ENCODE measurements around the gene GPR68.
"Not testable (repeated sequence)": the region's sequence is repeated elsewhere in the genome, so short reads cannot be mapped to it uniquely, and the experiment has no call there.

Gene GPR68

DNA sequence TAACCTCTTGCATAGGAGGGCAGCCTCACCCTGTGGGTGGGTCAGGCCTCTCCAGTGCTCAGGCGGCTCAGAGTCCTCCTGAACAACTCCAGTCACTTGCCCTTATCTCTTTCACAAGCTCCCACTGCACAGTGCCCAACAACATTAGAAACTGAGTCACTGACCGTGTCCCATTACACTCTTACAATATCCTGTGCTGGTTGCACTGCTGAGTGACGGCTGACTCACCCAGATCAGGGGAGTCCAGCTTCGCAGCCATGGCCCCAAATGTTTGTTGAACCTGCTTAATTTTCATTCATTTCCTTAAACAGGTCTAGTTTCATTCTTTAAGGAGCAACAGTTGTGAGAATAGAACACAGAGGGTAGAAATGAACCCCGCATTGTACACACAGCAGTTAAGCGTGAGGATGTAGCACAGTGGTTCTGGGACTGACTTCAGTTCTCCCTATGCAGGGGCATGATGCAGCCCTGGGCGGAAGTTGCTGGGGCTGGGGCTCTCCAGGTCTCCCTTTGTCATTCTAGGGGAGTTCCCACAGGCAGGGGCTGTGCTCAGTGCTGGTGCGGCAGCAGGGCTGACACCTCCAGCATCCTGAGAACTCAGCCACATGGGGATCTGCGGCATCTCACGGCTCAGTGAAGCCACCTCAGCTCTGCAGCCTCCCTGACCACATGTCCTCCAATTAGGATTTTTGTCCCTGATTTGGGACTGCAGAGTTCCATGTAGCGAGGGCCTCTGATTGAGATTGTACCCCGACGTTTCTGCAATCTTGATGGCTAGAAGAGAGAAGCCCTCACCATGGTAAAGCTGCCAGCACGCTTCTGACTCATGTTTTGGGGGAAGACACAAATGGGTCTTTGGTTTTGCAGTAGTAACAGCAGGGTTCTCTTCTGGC is 16.1 kb downstream of the GPR68 start:
- no peak for DNase-seq

DNA sequence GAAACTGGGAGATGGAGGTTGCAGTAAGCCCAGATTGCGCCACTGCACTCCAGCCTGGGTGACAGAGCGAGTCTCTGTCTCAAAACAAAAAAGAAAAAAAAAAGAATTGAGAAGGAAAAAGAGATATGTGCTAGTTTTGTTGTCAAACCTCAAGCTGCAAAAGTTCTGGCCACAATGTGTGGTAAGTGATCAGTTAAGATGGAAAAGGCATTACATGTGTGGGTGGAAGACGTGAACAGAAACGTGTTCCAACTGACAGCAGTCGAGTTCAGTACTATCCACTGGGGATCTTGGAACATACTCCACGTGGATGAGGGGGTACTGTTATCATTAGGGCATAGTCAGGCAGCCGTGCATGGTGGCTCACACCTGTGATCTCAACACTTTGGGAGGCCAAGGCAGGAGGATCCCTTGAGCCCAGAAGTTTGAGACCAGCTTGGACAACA is 17.3 kb downstream of the GPR68 start:
- DNase-seq = no peak

DNA sequence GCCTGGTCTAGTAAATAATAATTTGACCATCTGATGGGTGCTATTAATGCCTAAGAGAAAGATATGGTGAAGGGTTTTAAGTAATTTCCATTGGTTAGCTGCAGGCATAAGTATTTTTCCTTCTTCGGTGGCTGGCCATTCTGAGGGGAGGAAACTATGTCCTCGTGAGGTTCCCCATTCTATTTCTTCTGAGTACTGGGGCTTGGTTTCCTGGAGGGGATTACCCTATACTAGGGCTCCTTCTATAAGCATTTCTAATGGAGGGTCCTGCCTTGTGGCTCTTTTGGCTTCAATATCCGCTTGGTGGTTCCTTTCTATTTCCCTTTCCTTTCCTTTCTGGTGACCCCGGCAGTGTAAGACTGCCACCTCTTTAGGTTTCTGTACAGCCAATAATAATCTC is 18.1 kb downstream of the GPR68 start:
- DNase-seq = not testable (repeated sequence)

DNA sequence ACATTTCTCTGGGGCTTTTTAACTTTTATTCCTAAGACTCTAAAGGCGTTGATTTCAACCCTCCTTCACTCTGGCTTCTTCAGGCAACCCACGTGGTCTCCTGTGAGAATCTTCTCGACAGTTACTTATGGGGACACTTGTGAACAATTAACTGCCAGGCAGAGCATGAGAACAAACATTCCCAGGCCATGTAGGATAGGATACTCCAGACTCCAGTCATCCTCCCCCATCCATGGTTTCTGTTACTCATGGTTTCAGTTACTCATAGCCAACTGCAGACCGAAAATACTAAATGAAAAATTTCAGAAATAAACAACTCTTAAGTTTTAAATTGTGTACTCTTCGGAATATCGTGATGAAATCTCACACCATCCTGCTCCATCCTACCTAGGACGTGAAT is 19.5 kb downstream of the GPR68 start:
- no peak for DNase-seq

DNA sequence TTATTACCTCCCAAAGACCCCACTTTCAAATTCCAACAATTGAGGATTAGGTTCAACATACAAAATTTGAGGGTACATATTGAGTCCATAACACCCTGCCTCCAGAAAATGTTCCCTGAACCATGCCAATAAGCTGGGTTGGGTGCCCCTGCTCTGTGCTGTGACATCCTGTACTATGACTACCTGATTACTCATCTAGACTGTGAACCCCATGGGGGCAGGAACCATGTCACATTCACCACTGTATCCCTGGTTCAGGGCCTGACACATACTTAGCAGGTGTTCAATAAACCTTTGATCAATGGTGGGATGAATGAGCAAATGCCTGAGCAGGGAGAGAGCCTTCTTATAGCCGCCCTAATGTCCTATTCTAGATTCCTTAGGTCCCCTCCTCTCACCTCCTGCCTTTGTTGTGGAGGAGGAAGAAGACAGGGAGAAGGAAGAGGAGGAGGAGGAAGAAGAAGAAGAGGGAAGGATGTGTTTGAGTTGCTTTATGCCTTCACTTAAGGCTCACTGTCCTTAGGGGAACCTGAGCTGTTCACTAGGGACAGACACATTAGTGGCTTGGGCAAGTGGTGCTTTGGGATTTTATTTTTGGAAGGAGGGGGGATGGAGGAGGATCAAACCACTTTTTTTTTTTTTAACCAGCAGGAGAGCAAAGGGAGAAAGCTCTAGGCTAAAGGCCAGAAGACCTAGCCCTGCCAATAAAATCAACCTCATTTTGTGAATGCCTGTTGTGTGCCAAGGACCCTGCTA is 21.3 kb downstream of the GPR68 start:
- DNase-seq = no peak

DNA sequence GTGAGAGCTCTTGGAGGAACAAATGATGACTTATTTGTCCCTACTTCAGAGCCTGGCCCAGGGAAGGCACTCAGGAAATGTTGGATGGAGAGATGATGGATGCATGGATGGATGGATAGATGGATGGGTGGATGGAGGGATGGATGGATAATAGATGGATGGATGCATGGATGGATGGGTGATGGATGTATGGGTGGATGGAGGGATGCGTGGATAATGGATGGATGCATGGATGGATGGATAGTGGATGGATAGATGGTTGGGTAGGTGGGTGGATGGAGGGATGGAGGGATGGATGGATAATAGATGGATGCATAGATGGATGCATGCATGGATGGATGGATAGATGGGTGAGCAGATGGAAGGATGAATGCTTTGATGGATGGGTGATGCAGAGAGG is 23.2 kb downstream of the GPR68 start:
- no peak for DNase-seq

DNA sequence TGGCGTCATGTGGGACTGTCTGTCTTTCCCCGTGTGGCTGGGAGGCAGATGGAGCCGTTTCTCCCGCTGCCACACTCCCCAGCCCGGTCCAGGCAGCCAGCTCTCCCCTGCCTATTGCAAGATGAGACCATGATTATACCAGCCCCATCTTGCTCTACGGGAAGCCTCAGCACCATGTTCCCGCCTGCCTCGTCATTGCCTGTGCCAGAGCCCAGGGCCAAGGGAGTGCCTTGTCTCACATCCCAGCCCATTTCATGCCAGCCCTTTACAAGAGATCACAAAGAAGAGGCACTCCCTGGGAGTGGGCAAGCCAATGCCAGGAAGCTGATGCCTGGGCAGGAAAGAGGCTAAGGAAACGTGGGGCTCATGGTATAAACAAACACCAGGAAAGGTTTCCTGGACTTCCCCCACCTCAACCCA is 23.9 kb downstream of the GPR68 start:
- no peak for DNase-seq

DNA sequence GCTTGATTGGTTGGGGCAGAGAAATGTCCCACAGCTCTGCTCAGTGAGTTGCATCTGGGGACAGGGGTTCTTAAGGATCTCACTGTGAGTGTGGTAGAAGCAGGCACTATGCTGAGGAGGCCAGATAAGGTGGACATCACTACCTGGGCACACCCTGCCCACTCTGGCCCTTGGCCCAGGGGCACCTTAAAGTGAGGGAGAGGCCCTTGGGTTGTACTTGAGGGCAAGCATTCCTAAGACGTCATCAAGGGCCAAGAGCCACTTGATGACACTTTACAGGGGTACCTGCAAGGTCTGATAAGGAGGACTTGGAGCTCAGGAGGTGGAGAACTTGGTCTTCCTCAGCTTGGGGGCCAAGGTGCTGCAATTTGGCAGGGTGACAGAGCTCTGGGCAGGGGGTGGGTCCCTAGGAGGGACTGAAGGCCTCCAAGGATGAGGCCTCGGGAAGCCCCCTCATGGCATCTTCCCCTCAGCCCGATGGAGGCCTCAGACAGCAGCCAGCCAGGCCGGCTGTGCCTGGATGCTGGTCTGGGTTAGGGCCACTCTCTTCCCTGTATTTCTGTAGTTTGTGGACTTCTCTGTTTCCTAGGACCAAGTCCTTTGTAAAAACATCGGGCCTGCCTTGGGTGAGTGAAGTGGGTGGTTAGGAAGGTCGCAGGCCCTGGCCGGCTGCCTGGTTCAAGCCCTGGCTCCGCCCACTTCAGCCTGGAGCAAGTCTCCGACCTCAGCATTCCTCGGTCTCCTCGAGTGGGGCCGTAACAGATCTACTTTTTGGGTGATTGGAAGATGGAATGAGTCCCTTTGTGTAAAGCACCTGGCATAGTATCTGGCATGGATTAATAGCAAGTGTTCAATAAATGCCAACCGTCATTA is 24.8 kb downstream of the GPR68 start:
- no peak for DNase-seq

DNA sequence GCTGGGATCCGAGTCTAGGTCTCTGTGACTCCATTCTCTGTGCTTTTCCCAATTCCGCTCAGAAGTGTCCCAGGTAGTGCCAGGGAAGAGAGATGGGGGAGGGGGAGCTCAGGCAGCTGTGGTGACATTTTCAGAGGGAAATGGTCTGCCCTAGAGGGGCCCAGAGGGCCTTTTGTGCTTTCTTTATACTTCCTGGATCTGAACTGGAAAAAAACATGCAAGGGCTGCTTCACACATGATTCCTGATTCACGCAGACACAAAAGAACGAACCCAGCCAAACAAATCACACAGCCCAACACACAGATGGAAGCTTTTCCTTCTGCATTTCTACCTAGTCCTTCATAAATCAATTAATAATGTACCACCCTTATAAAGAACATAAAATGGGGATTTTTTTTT is 26.5 kb downstream of the GPR68 start:
- DNase-seq = no peak

DNA sequence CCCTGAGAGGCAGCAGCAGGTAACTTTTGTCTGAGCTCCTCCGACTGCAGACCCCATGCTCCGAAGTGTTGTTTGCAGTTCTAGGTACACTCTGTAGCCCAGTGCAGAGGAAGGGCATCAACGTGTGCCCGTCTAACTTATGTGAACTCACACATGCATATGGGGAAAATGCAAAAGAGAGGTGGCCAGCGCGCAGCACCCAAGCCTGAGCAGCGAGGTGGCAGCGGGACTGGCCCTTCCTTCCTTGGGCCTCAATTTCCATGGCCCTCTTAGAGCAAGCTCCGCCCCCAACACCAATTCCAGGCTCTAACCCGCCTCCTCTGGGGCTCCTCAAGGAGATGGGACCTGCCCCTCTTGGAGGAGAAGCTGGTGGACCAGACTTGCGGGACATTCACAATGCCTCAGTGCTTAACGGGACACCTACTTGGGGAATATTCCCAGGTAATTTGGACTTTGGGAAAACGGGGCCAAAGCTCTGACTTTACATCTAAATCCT is 27.7 kb downstream of the GPR68 start:
- DNase-seq = no peak

DNA sequence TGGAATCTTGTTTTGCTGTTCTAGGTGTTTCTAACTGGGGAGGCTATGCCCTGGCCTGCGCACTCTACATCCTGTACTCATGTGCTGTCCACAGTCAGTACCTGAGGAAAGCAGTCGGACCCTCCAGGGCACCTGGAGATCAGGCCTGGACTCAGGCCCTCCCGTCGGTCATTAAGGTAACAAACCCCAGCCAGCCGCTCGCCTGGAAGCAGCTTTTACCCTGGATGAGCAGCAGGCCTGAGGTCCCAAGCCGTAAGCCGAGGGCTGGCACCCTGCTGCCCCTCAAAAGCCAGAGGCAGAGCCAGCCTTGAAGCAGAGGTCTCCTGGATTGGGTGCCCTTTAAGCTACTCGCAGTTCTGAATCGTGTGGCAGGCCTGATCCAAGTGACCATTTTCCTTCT is 29.1 kb downstream of the GPR68 start:
- no peak for DNase-seq

DNA sequence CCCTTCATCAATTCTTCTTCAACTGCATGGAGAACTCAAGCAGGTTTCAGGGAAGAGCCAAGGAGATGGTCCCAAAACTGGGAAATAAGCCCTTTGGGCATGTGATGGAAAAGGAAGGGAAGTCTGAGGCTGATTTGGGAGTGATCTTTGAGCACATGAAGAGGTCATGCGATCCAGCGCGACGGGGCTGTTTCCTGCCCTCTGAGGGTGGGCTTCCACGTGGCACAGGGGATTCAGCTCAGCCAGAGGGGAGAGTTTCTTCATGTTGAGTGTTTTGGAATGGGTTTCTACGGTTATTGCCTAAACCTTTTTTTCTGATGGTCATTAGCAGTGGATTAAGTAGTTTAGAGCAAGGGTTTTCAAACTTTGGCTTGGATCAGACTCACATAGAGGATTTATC is 30.2 kb downstream of the GPR68 start:
- no peak for DNase-seq

DNA sequence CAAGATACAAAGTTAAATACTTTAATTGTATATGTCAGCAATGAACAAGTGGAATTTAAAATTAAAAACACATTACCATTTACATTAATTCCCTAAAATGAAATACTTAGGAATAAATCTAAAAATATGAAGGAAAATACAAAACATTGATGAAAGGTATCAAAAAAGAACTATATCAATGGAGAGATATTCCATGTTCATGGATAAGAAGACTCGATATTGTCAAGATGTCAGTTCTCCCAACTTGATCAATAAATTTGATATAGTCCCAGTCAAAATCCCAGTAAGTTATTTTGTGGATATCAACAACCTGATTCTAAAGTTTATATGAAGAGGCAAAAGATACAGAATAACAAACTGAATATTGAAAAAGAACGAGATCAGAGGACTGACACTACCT is 33.5 kb downstream of the GPR68 start:
- no peak for DNase-seq

DNA sequence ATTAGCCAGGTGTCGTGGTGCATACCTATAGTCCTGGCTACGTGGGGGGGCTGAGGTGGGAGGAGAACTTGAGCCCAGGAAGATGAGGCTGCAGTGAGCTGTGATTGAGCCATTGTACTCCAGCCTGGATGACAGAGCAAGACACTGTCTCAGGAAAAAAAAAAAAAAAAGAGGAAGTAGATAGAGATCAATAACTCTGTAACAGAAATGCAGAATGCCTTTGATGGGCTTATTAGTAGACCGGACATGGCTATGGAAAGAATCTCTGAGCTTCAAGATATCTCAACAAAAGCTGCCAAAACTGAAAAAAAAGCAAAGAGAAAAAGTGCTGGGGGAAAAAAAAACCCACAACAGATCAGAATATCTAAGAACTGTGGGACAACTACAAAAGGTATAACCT is 37.5 kb downstream of the GPR68 start:
- no peak for DNase-seq

DNA sequence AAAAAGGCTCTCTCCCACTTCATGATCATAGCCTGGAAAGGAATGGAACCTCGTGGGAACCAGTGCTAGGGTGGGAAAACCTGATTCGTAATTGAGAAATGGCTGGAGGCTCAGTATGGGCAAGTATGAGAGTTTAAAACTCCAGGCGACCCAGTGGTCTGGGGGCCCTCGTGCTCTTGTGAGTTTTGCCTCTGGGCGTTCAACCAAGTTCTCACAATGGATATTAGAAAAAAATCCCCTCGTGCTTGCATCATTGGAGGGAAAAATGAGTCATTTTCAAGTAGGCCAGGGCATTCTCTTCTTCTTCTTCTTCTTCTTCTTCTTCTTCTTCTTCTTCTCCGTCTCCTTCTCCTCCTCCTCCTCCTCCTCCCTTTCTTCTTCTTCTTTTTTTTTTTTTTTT is 39.0 kb downstream of the GPR68 start:
- DNase-seq = no peak

DNA sequence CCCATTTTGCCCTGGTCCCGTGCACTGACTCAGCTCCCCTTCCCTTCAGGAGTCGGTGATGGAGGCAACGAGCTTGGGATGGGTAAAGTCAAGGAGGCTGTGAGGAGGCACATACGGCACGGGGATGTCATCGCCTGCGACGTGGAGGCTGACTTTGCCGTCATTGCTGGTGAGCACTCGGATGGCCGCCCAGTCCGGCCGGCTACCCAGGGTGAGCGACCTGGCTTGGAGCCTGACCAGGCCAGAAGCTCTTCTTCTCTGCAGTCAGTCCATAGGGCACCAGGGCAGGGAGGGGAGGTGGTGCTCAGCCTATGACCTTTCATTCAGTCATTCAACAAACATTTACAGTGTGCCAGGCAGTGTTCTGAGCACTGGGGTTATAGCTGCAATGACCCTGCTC is 39.8 kb downstream of the GPR68 start:
- no peak for DNase-seq

DNA sequence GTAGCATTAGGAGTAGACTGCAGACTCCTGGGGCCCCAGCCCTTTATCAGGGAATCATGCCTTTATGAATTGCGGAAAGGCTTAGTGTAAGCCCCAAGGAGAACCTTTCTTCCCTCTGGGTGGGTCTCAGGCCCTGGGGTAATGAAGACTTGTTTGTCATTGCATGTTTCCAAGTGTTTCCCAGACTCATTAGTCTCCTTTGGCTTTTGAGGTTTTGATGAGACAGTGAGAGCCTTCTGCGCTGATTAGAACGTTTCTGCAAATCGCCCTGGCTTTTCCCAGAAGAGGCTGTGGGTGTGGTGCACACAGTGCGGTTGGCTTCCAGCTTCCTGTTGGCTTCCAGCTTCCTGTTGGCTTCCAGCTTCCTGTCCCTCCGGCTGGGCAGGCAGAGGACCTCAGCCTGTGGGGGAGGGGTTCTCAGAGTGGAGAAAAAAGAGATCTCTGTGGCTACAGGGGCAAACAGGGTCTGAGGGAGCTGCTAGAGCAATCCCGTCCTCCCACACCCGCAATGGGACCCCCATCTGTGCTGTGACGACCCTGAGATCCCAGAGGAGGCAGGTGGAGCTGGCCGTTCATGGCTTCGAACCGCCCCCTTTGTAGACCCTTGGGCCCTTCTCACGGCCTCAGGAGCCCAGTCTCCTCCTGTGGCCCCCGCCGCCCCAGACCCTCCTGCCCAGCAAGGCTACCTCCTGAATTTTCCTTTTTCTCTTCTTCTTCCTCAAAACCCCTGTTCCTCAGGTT is 42.1 kb downstream of the GPR68 start:
- DNase-seq = no peak

DNA sequence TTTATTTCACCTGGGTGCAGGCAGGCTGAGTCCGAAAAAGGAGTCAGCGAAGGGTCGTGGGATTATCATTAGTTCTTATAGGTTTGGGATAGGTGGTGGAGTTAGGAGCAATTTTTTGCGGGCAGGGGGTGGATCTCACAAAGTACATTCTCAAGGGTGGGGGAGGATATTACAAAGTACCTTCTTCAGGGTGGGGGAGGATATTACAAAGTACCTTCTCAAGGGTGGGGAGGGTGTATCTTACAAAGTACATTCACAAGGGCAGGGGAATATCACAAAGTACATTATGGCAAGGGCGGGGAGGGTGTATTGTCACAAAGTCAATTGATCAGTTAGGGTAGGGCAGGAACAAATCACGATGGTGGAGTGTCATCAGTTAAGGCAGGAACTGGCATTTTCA is 43.7 kb downstream of the GPR68 start:
- DNase-seq = not testable (repeated sequence)

DNA sequence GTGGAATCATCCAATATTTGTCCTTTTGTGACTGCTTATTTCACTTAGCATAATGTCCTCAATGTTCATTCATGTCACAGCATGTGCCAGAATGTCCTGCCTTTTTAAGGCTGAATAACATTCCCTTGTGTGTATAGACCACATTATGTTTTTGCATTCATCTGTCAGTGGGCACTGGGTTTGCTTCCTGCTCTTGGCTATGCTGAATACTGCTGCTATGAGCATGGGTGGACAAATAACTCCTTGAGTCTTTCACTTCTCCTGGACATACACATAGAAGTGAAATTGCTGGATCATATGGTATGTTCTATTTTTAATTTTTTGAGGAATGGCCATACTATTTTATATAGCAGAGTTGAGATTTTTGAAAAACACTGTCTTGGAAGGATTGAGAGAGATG is 46.9 kb downstream of the GPR68 start:
- DNase-seq = no peak

DNA sequence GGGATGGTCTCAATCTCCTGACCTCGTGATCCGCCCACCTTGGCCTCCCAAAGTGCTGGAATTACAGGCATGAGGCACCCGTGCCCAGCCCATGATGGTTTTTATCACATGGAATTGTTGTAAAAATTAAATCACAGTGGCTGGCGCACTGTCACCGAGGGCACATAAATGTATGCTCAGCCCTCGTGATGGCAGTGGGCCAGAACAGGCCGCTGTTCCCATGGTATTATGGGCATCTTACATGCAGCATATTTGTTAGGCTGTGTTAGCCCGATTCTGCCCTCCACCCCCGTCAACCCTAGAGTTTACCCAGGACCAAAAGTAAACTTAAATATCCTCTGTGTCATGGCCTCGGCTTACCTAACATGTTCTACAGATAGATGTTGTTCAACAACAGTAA is 48.6 kb downstream of the GPR68 start:
- no peak for DNase-seq

DNA sequence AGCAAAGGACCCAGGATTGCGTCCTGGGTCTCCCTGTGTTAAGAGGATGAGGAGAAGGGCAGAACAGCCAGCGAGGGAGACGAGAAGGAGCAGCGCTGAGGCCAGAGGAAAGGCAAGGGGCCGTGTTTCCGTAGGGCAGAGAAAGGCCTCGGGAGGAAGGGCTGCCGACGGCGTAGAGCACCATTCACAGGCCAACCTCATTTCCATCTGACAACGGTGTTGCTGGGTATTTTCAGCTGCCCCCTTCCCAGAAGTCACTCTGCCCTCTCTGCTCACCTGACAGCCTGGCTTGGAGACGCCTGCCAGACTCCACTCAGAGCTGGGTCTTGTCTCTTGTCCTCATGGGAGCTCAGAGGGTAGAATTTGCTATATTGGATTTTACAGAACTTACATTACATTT is 51.4 kb downstream of the GPR68 start:
- no peak for DNase-seq

DNA sequence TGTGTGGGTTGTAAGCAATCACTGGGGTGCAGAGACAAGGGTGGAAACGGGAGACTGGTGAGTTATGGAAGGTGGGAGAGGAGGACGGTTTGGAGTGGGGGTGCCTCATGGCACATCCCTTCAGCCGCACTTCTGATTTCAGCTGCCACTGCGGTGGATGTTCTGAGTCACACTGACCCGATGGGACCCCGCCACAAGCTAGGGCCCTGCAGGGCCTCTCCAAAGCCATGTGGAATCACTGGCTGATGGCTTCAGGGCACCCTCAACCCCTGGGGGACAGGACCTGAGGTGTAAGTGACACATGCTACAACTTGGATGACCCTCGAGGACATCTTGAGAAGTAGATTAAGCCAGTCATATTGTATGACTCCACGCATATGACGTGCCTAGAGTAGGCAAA is 53.7 kb downstream of the GPR68 start:
- DNase-seq = no peak
